Endodermal cell (in vitro differentiated cells): ENCODE results near the gene SPEF2. TPM values are rescaled to one million over a fixed set of nuclear protein-coding genes. Genes with fewer than 3 reads are reported as not detected.

ENCODE experiments used
- DNase-seq: peaks from one replicate; pipeline ENCODE4 v3.0.0-alpha.2; 2017
- H3K27ac ChIP-seq: 2 replicates; pipeline ENCODE4 v1.5.1; 2013; ENCODE audit warnings: mild to moderate bottlenecking, low read depth, low read length, moderate library complexity
- H3K27me3 ChIP-seq: 2 replicates; pipeline ENCODE4 v1.6.1; 2013; ENCODE audit warnings: mild to moderate bottlenecking, low read length, moderate library complexity; ENCODE audit not compliant: insufficient read depth, control insufficient read depth, poor library complexity, severe bottlenecking
- H3K36me3 ChIP-seq: 2 replicates; pipeline ENCODE4 v1.7.0; 2013; ENCODE audit warnings: mild to moderate bottlenecking, low read length, moderate library complexity; ENCODE audit not compliant: control insufficient read depth, insufficient read depth
- H3K4me1 ChIP-seq: one replicate; pipeline ENCODE4 v1.7.0; 2013; ENCODE audit warnings: low read length; ENCODE audit not compliant: control insufficient read depth, insufficient read depth
- H3K4me3 ChIP-seq: 2 replicates; pipeline ENCODE4 v1.5.1; 2013; ENCODE audit warnings: mild to moderate bottlenecking, low read length, moderate library complexity
- H3K9ac ChIP-seq: 2 replicates; pipeline ENCODE4 v1.6.1; 2013; ENCODE audit warnings: mild to moderate bottlenecking, low read length, moderate library complexity; ENCODE audit not compliant: poor library complexity, severe bottlenecking; ENCODE audit errors: extremely low read depth
- H3K9me3 ChIP-seq: 2 replicates; pipeline ENCODE4 v1.6.1; 2013; ENCODE audit warnings: mild to moderate bottlenecking, low read length, moderate library complexity; ENCODE audit not compliant: control insufficient read depth
- H3K27ac Mint-ChIP-seq: 2 replicates; pipeline ENCODE4 v1.8.0; 2020; ENCODE audit warnings: mixed read lengths
- H3K27me3 Mint-ChIP-seq: 2 replicates; pipeline ENCODE4 v1.8.0; 2021; ENCODE audit warnings: mild to moderate bottlenecking, mixed read lengths; ENCODE audit not compliant: insufficient read depth
- H3K36me3 Mint-ChIP-seq: 2 replicates; pipeline ENCODE4 v1.8.0; 2020; ENCODE audit warnings: low read depth, mixed read lengths
- H3K4me1 Mint-ChIP-seq: 2 replicates; pipeline ENCODE4 v1.8.0; 2020; ENCODE audit warnings: mixed read lengths
- H3K4me3 Mint-ChIP-seq: 2 replicates; pipeline ENCODE4 v1.8.0; 2020; ENCODE audit warnings: mild to moderate bottlenecking, moderate library complexity, mixed read lengths
- H3K9me3 Mint-ChIP-seq: 2 replicates; pipeline ENCODE4 v1.8.0; 2020; ENCODE audit warnings: mild to moderate bottlenecking, mixed read lengths
- CTCF ChIP-seq: fragments of 200-600 bp; sonication (generic); conservative IDR thresholded peaks from 2 replicates; pipeline ENCODE4 v1.5.0; 2021; ENCODE audit warnings: antibody characterized with exemption, mild to moderate bottlenecking
- WGBS, 2 experiments: methylation state at CpG; one replicate each; pipeline versions ENCODE4 v1.1.5 to v1.1.7; 2013; ENCODE audit warnings: missing lambda C conversion rate in 2 of 2, mixed read lengths in 1 of 2; ENCODE audit not compliant: insufficient coverage in 1 of 2, insufficient read length in 1 of 2; 5-methylcytosine and 5-hydroxymethylcytosine counted together
- long read RNA-seq, 4 experiments: library from polyadenylated mRNA in 2 of 4; library from RNA in 1 of 4; library from capped mRNA in 1 of 4; stranded (forward) in 3 of 4; unstranded in 1 of 4; transcript quantifications; one replicate each; pipeline ENCODE4 v2.0.0, GENCODE V29; 2020 to 2021; ENCODE audit warnings: inconsistent platforms in 1 of 4
- polyA plus RNA-seq, 2 experiments: library from polyadenylated mRNA; stranded (reverse); fragments of 50-300 nt; gene quantifications; one replicate each; pipeline ENCODE4 v1.2.3, GENCODE V29; 2013
- total RNA-seq, 2 donors: library from RNA; stranded (reverse); fragmentation: NEBNext Ultra II Directional in 1 of 2; extraction: Animal tissue kit (Norgen Biotek cat#: 25700) in 1 of 2; gene quantifications; 2 replicates in 1 of 2; 3 replicates in 1 of 2; pipeline ENCODE4 v1.2.1, GENCODE V29; 2021

Gene SPEF2
- total RNA-seq: 1 to 10 TPM; 3.3 to 4.0 TPM
- 4.1 TPM for polyA plus RNA-seq (2013, experiment 1 of 2)
- polyA plus RNA-seq (2013, experiment 2 of 2): 5.3 TPM
- long read RNA-seq, experiment 1, partial matches to known transcripts: 0 of 3 reads
- long read RNA-seq, experiment 1, other reads (novel, unspliced or antisense): 3 of 3 reads
- long read RNA-seq, experiment 2, partial matches to known transcripts: 1 of 10 reads
- long read RNA-seq, experiment 2, other reads (novel, unspliced or antisense): 7 of 10 reads
- long read RNA-seq, experiment 3, partial matches to known transcripts: 0 of 5 reads
- long read RNA-seq, experiment 3, other reads (novel, unspliced or antisense): 1 of 5 reads
- long read RNA-seq, experiment 4, partial matches to known transcripts: 0 of 5 reads
- long read RNA-seq, experiment 4, other reads (novel, unspliced or antisense): 1 of 5 reads

DNA sequence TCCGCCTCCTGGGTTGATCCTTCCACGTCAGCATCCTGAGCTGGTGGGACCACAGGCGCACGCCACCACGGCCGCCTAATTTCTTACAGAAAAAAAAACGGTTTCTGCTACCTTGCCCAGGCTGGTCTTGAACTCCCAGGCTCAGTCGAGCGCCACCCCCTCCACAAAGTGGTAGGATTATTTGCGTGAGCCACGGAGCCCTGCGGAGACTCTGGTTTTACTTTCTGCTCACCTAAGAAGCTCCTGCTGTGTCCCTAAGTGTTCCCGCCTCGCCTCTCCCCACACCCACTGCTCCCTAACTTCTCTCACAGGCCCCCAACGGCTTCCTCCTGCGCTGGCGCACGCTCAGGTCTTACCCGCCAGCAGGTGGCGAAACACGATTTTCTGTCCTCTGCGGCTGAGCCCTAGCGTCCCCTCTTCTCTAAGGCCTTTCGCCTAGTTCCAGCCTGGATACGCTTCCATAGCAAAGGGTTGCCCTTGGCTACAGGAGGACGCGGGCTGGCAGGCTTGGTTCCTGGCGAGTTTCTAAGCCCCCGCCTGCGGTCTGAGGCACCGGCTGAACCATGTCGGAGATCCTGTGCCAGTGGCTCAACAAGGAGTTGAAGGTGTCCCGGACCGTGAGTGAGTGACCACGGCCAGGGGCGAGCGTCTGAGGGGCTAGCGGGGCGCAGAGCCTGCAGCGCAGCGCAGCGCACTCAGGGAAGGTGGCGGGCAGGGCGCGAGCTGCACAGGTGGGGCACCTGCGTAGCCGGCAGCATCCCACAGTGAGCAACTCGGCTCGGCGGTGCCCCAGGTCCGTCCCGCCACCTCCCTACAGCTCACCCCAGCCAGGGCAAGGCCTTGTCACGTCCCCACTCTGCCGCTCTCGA, at the start of gene SPEF2:
Gene SPEF2 (plus strand): TSS at position 429 of the 869 bp plus-strand sequence. CDS start 135 bp downstream, at position 564.
- Histone ChIP-seq H3K4me1 (no peaks in the 10 kb centered on the region), H3K36me3 (no peaks in the 10 kb centered on the region), H3K9ac (peak within 1 kb of the TSS; percentile 61), H3K27ac (no peak within 1 kb of the TSS), H3K27me3 (peaks cover 50% of the 10 kb centered on the region), H3K4me3 (peak within 1 kb of the TSS; percentile 87), H3K9me3 (peaks cover 9% of the 10 kb centered on the region)
- Mint-ChIP-seq H3K27ac (peak within 1 kb of the TSS; percentile 88), H3K27me3 (peaks cover 77% of the 10 kb centered on the region), H3K36me3 (no peaks in the 10 kb centered on the region), H3K9me3 (no peaks in the 10 kb centered on the region), H3K4me1 (no peaks in the 10 kb centered on the region), H3K4me3 (peak within 1 kb of the TSS; percentile 87)
- DNase-seq: peak; percentile 95
- WGBS, 2 experiments: 6 to 9% methylated on average over 28 to 55 of the region's 55 CpGs
- TF ChIP-seq CTCF: peak; percentile 95

DNA sequence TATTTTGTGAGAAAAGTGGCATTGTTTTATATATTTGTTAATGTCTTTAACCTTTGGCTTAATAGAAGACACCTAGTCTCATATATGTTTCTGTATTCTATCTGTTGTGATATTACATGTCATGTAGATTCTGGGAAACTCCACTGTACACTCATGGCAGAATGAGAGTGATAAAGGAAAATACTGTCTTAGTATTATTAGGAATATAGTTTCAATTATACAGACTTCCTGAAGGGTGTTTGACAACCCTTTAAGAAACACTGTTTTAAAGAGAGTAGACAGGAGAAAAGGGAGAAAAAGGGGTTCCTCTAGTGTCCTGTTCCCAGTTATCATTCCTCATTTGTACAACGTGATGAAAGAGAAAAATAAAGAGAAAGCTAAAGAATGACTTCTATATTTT, 42.1 kb upstream of the SPEF2 start:
- Histone ChIP-seq H3K4me1 (no peaks in the 10 kb centered on the region), H3K4me3 (no peak overlapping the region), H3K9ac (no peak overlapping the region), H3K36me3 (no peaks in the 10 kb centered on the region), H3K27me3 (peaks cover 4% of the 10 kb centered on the region), H3K9me3 (no peaks in the 10 kb centered on the region), H3K27ac (no peak overlapping the region)
- Mint-ChIP-seq H3K36me3 (no peaks in the 10 kb centered on the region), H3K27ac (no peak overlapping the region), H3K4me1 (no peaks in the 10 kb centered on the region), H3K9me3 (peaks cover 5% of the 10 kb centered on the region), H3K27me3 (no peaks in the 10 kb centered on the region), H3K4me3 (no peak overlapping the region)
- no peak for DNase-seq
- TF ChIP-seq CTCF: no peak
- WGBS, 2 experiments: 83% methylated on average over 1 of the region's 1 CpG; no CpG with 5 or more reads in 1 of the 2 experiments

DNA sequence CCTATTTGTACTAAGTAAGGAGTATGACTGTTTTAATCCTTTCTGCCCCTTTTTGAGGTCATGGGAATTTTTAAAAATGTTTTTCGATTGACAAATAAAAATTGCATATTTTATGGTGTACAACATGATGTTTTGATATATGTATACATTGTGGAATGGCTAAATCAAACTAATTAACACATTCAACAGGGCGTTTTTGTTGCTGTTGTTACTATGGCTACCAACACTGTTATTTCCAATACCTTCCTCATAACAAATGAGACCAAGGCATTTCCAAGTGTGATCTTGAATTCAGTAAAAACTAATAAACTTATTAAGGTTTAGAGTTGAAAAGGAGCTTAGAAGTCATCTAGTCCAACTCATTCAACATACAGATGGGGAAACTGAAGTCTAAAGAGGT, 30.2 kb upstream of the SPEF2 start:
- TF ChIP-seq CTCF: no peak
- no peaks in the 10 kb centered on the region for H3K36me3 ChIP-seq
- H3K36me3 Mint-ChIP-seq: no peaks in the 10 kb centered on the region
- no peaks in the 10 kb centered on the region for H3K9me3 ChIP-seq
- H3K4me1 ChIP-seq: no peaks in the 10 kb centered on the region
- peaks cover 9% of the 10 kb centered on the region for H3K27me3 ChIP-seq
- peaks cover 43% of the 10 kb centered on the region for H3K27me3 Mint-ChIP-seq
- no peaks in the 10 kb centered on the region for H3K4me1 Mint-ChIP-seq
- H3K9me3 Mint-ChIP-seq: no peaks in the 10 kb centered on the region
- no peak overlapping the region for H3K4me3 Mint-ChIP-seq
- no peak overlapping the region for H3K27ac ChIP-seq
- H3K4me3 ChIP-seq: no peak overlapping the region
- WGBS, 2 experiments: 57% methylated on average over 2 of the region's 2 CpGs; no CpG with 5 or more reads in 1 of the 2 experiments
- no peak overlapping the region for H3K9ac ChIP-seq
- H3K27ac Mint-ChIP-seq: no peak overlapping the region
- no peak for DNase-seq
